ENCODE measurements around the gene FAM168A.

DNA sequence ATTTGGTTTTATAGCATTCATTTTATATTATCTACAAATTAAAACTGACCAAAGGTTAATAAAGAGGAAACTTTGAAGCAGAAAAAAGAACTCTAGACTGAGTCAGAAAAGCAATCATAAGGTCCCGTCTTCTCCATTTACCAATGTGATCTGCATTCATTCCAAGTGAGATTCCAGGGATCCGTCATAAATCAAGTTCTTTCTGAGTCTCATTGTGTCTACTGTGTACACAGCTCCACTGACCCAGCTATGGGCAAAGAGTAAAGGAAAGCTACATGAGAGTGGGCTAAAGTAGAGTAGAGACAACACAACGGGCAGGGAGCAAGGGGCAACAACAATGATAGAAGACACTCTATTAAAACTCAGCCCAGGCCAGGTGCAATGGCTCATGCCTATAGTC lies 15.3 kb downstream of the FAM168A start:
- no peak for TF ChIP-seq ZFP3 (CRISPR knock-in tag; IDR thresholded peaks at IDR 0.05)
- no peak for TF ChIP-seq TCF4 (CRISPR knock-in tag; IDR thresholded peaks at IDR 0.05; ENCODE audit: borderline replicate concordance)
